Right atrium auricular region (tissue), 2 donors: Measurements from ENCODE around the gene IMMP1L. TPM values are rescaled to one million over a fixed set of nuclear protein-coding genes. Genes with fewer than 3 reads are reported as not detected.

Source experiments
- DNase-seq: peaks from one replicate; pipeline ENCODE4 v3.0.0-alpha.2; 2019; ENCODE audit warnings: low spot score
- H3K27ac ChIP-seq, 2 donors: fragments of 200-600 bp; sonication (generic); 1 replicate in 1 of 2; 2 replicates in 1 of 2; pipeline ENCODE4 v1.5.1; 2016 to 2019
- H3K27me3 ChIP-seq, 2 donors: fragments of 200-600 bp; sonication (generic); one replicate each; pipeline versions ENCODE4 v1.5.1 to v1.6.0; 2017 to 2019
- H3K36me3 ChIP-seq: fragments of 200-600 bp; sonication (generic); one replicate; pipeline ENCODE4 v1.5.1; 2016
- H3K4me1 ChIP-seq, 2 donors: fragments of 200-600 bp; sonication (generic); one replicate each; pipeline versions ENCODE4 v1.5.1 to v1.6.0; 2017 to 2019
- H3K4me3 ChIP-seq, 2 donors: fragments of 200-600 bp; sonication (generic); 1 replicate in 1 of 2; 2 replicates in 1 of 2; pipeline ENCODE4 v1.5.1; 2017 to 2019; ENCODE audit warnings: mild to moderate bottlenecking in 1 of 2, moderate library complexity in 1 of 2
- H3K9me3 ChIP-seq, 2 donors: fragments of 200-600 bp; sonication (generic); one replicate each; pipeline ENCODE4 v1.5.1; 2019
- total RNA-seq, 2 donors: library from RNA; depleted of rRNA; stranded (reverse); fragments of >200 nt; gene quantifications; one replicate each; pipeline ENCODE4 v1.1.0, GENCODE V29; 2016
- TF ChIP-seq, protein P1 (sequence below), 2 donors: fragments of 200-600 bp; sonication (generic); IDR thresholded peaks; one replicate each; pipeline ENCODE4 v1.5.1; 2019; ENCODE audit warnings: antibody characterized with exemption in 2 of 2

IMMP1L gene
- total RNA-seq, 2 donors from 2014 or later = 9.1 to 22.9 TPM

DNA sequence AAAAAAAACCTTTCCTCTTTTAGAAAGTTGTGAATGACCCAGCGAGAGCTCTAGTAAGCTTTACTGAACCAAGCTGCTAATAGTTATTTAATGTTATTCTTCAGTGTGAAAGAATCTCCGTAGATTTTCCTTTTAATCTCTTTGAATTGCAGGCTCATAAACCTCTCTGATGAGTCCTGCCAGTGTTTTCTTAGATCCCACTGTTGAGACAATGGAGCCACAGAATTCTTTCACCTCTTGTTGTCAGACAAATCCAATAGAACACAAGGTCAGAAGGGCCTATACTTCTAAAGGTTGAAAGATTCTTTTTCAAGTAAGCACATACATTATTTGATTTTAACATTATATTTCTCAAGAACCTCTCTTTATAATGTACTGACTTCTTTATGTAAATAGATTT lies 87.6 kb downstream of the IMMP1L start:
- no peak overlapping the region for H3K27ac ChIP-seq
- H3K36me3 ChIP-seq = no peaks in the 10 kb centered on the region
- no peaks in the 10 kb centered on the region for H3K27me3 ChIP-seq
- no peak for DNase-seq
- H3K9me3 ChIP-seq = no peaks in the 10 kb centered on the region
- no peaks in the 10 kb centered on the region for H3K4me1 ChIP-seq
- no peak overlapping the region for H3K4me3 ChIP-seq
- TF ChIP-seq, protein P1, sequence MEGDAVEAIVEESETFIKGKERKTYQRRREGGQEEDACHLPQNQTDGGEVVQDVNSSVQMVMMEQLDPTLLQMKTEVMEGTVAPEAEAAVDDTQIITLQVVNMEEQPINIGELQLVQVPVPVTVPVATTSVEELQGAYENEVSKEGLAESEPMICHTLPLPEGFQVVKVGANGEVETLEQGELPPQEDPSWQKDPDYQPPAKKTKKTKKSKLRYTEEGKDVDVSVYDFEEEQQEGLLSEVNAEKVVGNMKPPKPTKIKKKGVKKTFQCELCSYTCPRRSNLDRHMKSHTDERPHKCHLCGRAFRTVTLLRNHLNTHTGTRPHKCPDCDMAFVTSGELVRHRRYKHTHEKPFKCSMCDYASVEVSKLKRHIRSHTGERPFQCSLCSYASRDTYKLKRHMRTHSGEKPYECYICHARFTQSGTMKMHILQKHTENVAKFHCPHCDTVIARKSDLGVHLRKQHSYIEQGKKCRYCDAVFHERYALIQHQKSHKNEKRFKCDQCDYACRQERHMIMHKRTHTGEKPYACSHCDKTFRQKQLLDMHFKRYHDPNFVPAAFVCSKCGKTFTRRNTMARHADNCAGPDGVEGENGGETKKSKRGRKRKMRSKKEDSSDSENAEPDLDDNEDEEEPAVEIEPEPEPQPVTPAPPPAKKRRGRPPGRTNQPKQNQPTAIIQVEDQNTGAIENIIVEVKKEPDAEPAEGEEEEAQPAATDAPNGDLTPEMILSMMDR (IDR thresholded peaks at IDR 0.05) = no peak

DNA sequence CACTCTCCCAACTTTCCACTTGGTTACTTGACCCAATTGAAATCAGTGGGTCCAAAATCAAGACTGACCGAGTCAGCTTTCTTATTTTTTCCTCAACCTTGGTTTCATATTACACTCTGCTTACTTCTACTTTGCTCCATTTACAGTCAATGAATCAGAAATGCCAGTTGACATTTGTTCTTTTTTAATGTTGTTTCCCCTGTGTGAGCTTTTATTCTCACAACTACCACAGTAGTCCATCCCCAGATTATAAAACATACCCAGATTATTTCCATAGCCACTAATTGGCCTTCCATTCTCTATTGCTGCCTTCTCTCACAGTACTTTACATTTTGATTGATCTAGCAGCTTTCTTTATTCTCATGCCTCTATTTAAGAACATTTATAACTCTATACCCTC lies 89.8 kb downstream of the IMMP1L start:
- Histone ChIP-seq H3K36me3 (no peaks in the 10 kb centered on the region), H3K27me3 (no peaks in the 10 kb centered on the region), H3K27ac (no peak overlapping the region), H3K4me1 (no peaks in the 10 kb centered on the region), H3K9me3 (no peaks in the 10 kb centered on the region), H3K4me3 (no peak overlapping the region)
- TF ChIP-seq, protein P1 (IDR thresholded peaks at IDR 0.05) = no peak
- DNase-seq = no peak

DNA sequence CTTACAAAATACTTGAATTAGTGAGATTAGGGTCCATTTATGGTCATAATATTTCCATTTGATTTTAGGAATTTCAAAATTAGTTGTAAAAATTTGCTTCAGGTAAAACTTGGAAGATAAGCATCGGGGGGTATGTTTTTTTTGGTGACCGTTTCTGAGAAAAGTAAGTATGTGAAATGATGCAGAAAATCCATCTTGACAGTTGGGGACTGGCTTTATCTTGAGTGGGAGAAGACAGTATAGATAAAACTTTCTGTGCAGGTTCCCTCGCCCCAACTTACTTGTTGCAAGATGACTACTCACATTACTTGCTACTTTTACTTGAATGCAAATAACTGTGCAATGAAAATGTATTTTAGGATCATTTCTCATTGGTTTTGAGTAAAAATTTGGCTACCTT lies 90.3 kb downstream of the IMMP1L start:
- Histone ChIP-seq H3K27me3 (no peaks in the 10 kb centered on the region), H3K36me3 (no peaks in the 10 kb centered on the region), H3K4me1 (no peaks in the 10 kb centered on the region), H3K4me3 (no peak overlapping the region), H3K27ac (no peak overlapping the region), H3K9me3 (no peaks in the 10 kb centered on the region)
- TF ChIP-seq, protein P1 (IDR thresholded peaks at IDR 0.05) = no peak
- DNase-seq = no peak

DNA sequence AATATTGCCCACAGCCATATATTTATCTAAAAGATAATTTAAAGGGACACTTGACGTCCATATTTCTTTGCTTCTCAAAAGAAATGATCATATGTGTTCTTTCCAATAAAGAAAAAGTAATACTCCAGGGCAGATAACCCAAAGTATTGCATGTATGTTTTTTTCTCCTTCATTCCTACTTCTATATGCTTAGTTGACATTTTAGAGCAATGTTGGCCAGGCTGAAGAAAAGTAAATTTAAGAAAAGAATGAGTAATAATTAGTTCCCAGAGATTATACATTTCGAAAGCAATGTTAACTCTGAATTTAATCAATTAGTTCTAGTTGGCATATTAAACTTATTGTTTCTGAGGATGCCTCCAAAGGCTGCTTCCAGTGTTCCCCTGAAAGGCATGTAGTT lies 91.6 kb downstream of the IMMP1L start:
- no peak for DNase-seq
- Histone ChIP-seq H3K36me3 (no peaks in the 10 kb centered on the region), H3K27me3 (no peaks in the 10 kb centered on the region), H3K9me3 (no peaks in the 10 kb centered on the region), H3K4me1 (no peaks in the 10 kb centered on the region), H3K27ac (no peak overlapping the region), H3K4me3 (no peak overlapping the region)
- TF ChIP-seq, protein P1 (IDR thresholded peaks at IDR 0.05) = no peak

DNA sequence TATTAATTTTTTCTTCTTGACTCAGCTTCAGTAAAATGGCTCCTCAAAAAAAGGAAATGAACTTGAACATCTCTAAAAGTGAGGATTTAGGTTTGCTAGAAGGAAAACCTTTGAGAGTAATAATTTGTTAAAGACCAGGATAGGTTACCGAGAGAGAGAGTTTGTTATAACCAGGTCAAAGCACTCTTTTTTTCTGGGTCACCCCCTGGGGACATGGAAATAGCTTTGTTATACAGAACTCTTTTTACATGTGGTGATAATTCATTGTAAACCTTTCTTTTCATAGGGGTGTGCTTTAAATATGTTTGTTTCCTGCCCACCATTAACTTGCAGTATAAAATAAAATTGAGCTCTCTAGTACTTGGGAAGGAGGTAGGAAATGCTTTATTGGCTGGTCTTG lies 92.1 kb downstream of the IMMP1L start:
- no peaks in the 10 kb centered on the region for H3K36me3 ChIP-seq
- TF ChIP-seq, protein P1 (IDR thresholded peaks at IDR 0.05) = no peak
- no peaks in the 10 kb centered on the region for H3K4me1 ChIP-seq
- H3K27me3 ChIP-seq = no peaks in the 10 kb centered on the region
- no peak overlapping the region for H3K4me3 ChIP-seq
- H3K9me3 ChIP-seq = no peaks in the 10 kb centered on the region
- no peak for DNase-seq
- no peak overlapping the region for H3K27ac ChIP-seq

DNA sequence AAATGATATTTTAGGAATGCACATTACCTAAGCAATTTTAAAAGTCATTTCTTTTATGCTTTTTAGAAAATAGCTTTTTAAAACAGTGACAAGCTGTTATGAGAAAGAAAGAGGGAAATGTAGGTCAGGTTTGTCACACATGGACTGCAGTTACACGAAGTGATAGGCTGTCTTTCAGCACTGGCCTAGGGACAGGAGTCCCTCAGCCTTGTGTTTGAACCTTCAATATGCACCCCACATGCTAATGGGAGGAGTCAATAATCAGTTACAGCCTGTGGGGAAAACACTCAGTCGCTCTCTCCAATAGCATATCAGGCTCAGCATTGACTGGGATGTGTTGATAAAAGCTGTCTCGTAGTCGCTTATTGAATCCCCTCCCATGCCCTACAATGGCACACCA lies 94.0 kb downstream of the IMMP1L start:
- TF ChIP-seq, protein P1 (IDR thresholded peaks at IDR 0.05) = no peak
- no peaks in the 10 kb centered on the region for H3K4me1 ChIP-seq
- no peaks in the 10 kb centered on the region for H3K9me3 ChIP-seq
- no peaks in the 10 kb centered on the region for H3K27me3 ChIP-seq
- no peaks in the 10 kb centered on the region for H3K36me3 ChIP-seq
- no peak overlapping the region for H3K27ac ChIP-seq
- no peak overlapping the region for H3K4me3 ChIP-seq
- no peak for DNase-seq
